Measurements from ENCODE around the gene MTHFSD. TPM values are rescaled to one million over a fixed set of nuclear protein-coding genes. Genes with fewer than 3 reads are reported as not detected.

Gene MTHFSD
- total RNA-seq, 1 donor from 2014 or later = 29.1 TPM

Other genes starting within 250 kb of the MTHFSD start
- gene FOXF1, start 44.7 kb downstream of the MTHFSD start, total RNA-seq = not detected in 2 replicates
- gene FOXC2, start 11.6 kb upstream of the MTHFSD start, total RNA-seq = not detected in 2 replicates
- 0.05 TPM in 1 of 2 replicates, not detected in the other for gene FOXL1, start 23.3 kb upstream of the MTHFSD start, total RNA-seq

All from activated CD4-positive, alpha-beta T cell treated with anti-CD3 and anti-CD28 coated beads, Interleukin-2, amount 10 ng/mL, durations not matched to agents 24 days and 14 days (primary cell).